PC-9 (cell line): Measurements from ENCODE around the gene SLC6A4.

ENCODE experiments used
- EZH2 ChIP-seq: fragments of 200-600 bp; sonication (generic); IDR thresholded peaks from 2 replicates; pipeline ENCODE4 v1.8.0; 2017; ENCODE audit warnings: antibody characterized with exemption, low read depth
- TF ChIP-seq, protein P1 (sequence below): fragments of 200-600 bp; sonication (generic); conservative IDR thresholded peaks from 2 replicates; pipeline ENCODE4 v1.6.1; 2017; ENCODE audit warnings: mixed run types, antibody characterized with exemption, mild to moderate bottlenecking, moderate library complexity

DNA sequence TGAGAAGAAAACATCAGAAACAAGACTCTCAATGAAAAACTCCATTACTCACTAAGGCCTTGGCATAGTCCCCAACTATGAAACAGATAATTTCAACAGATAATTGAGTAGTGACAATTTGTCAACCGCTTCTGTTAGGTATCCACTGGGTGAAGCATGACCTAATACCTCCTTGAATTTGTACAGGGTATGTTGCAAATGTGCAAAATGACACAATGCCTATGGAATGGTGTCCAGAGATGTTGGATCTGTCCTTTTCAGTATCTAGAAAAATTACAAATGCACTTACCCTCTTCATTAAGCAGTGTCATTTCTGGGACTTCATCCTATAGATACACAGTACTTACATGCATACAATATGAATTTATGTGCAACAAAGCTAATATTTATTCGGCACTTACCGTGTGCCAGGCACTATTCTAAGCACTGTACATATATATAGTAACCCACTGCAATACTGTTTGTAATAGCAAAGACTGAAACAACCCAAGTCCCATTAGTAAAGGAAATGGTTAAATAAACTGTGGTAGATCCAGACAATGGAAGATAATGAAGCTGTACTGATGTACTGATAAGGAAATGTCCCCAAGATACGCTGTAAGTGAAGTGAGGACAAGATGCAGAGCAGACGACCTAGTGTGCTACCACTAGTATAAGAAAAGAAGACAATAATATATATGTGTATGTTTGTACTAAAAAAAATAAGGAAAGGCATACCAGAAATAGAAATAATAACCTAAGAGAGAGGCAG is 21.4 kb upstream of the SLC6A4 start:
- TF ChIP-seq, protein P1, sequence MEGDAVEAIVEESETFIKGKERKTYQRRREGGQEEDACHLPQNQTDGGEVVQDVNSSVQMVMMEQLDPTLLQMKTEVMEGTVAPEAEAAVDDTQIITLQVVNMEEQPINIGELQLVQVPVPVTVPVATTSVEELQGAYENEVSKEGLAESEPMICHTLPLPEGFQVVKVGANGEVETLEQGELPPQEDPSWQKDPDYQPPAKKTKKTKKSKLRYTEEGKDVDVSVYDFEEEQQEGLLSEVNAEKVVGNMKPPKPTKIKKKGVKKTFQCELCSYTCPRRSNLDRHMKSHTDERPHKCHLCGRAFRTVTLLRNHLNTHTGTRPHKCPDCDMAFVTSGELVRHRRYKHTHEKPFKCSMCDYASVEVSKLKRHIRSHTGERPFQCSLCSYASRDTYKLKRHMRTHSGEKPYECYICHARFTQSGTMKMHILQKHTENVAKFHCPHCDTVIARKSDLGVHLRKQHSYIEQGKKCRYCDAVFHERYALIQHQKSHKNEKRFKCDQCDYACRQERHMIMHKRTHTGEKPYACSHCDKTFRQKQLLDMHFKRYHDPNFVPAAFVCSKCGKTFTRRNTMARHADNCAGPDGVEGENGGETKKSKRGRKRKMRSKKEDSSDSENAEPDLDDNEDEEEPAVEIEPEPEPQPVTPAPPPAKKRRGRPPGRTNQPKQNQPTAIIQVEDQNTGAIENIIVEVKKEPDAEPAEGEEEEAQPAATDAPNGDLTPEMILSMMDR = no peak
- no peak for TF ChIP-seq EZH2
